Neuronal stem cell (in vitro differentiated cells): ENCODE results near the gene ZBTB20.

ENCODE experiments used
- DNase-seq: peaks from one replicate; pipeline ENCODE4 v3.0.0-alpha.2; 2013; ENCODE audit warnings: low spot score
- H2AFZ ChIP-seq: one replicate; pipeline ENCODE4 v1.6.1; 2013; ENCODE audit warnings: mild to moderate bottlenecking, low read length, inconsistent platforms
- H2AK5ac ChIP-seq: 2 replicates; pipeline ENCODE4 v1.6.1; 2013; ENCODE audit warnings: low read depth, mild to moderate bottlenecking, inconsistent platforms, low read length, moderate library complexity, mixed read lengths
- H2BK120ac ChIP-seq: 2 replicates; pipeline ENCODE4 v1.6.1; 2013; ENCODE audit warnings: low read depth, mild to moderate bottlenecking, inconsistent platforms, low read length, moderate library complexity, mixed read lengths
- H2BK12ac ChIP-seq: one replicate; pipeline ENCODE4 v1.6.1; 2013; ENCODE audit warnings: low read length, inconsistent platforms
- H2BK15ac ChIP-seq: 2 replicates; pipeline ENCODE4 v1.6.1; 2013; ENCODE audit warnings: mild to moderate bottlenecking, low read length, inconsistent platforms, mixed read lengths
- H2BK5ac ChIP-seq: one replicate; pipeline ENCODE4 v1.6.1; 2013; ENCODE audit warnings: inconsistent platforms, mild to moderate bottlenecking, low read length, moderate library complexity
- H3K14ac ChIP-seq: one replicate; pipeline ENCODE4 v1.6.1; 2013; ENCODE audit warnings: low read length, inconsistent platforms
- H3K18ac ChIP-seq: 2 replicates; pipeline ENCODE4 v1.6.1; 2013; ENCODE audit warnings: low read length, inconsistent platforms
- H3K23ac ChIP-seq: 2 replicates; pipeline ENCODE4 v1.6.1; 2013; ENCODE audit warnings: low read depth, mild to moderate bottlenecking, mixed read lengths, low read length, inconsistent platforms; ENCODE audit not compliant: poor library complexity
- H3K27ac ChIP-seq: replicated peaks from 3 replicates; pipeline ENCODE4 v1.5.1; 2013; ENCODE audit warnings: low read length, inconsistent platforms
- H3K27me3 ChIP-seq, 3 experiments: 2 replicates each; pipeline ENCODE4 v1.6.1; 2013; ENCODE audit warnings: low read length in 3 of 3, mild to moderate bottlenecking in 2 of 3, inconsistent platforms in 1 of 3, low read depth in 1 of 3, mixed read lengths in 1 of 3, moderate library complexity in 1 of 3; ENCODE audit not compliant: control insufficient read depth in 3 of 3, insufficient read depth in 3 of 3
- H3K36me3 ChIP-seq, 2 donors: replicated peaks in 1 of 2; 2 replicates each; pipeline ENCODE4 v1.6.1; 2013; ENCODE audit warnings: low read length in 2 of 2; ENCODE audit not compliant: control insufficient read depth in 2 of 2, insufficient read depth in 2 of 2
- H3K4ac ChIP-seq: 2 replicates; pipeline ENCODE4 v1.6.1; 2013; ENCODE audit warnings: inconsistent platforms, mild to moderate bottlenecking, low read length, moderate library complexity
- H3K4me1 ChIP-seq, 2 donors: 1 replicate in 1 of 2; 2 replicates in 1 of 2; pipeline ENCODE4 v1.6.1; 2013; ENCODE audit warnings: low read length in 2 of 2, low read depth in 1 of 2; ENCODE audit not compliant: control insufficient read depth in 2 of 2, insufficient read depth in 1 of 2
- H3K4me2 ChIP-seq: one replicate; pipeline ENCODE4 v1.6.1; 2013; ENCODE audit warnings: mild to moderate bottlenecking, low read length, inconsistent platforms; ENCODE audit not compliant: insufficient read depth, poor library complexity, severe bottlenecking
- H3K4me3 ChIP-seq, 2 donors: 2 replicates each; pipeline ENCODE4 v1.5.1; 2013; ENCODE audit warnings: low read length in 2 of 2, mild to moderate bottlenecking in 2 of 2, inconsistent platforms in 1 of 2, moderate library complexity in 1 of 2
- H3K79me1 ChIP-seq: one replicate; pipeline ENCODE4 v1.6.1; 2013; ENCODE audit warnings: low read depth, mild to moderate bottlenecking, inconsistent platforms, low read length, moderate library complexity
- H3K9ac ChIP-seq: one replicate; pipeline ENCODE4 v1.6.1; 2013; ENCODE audit warnings: mild to moderate bottlenecking, low read depth, low read length, inconsistent platforms; ENCODE audit not compliant: poor library complexity
- H3K9me3 ChIP-seq, 2 donors: replicated peaks in 1 of 2; 2 replicates each; pipeline versions ENCODE3 to v1.6.1; 2013; ENCODE audit warnings: low read length in 2 of 2, mild to moderate bottlenecking in 2 of 2, inconsistent platforms in 1 of 2, low read depth in 1 of 2, mixed read lengths in 1 of 2, moderate library complexity in 1 of 2; ENCODE audit not compliant: control insufficient read depth in 2 of 2, insufficient read depth in 1 of 2
- H4K8ac ChIP-seq: one replicate; pipeline ENCODE4 v1.6.1; 2013; ENCODE audit warnings: low read depth, mild to moderate bottlenecking, inconsistent platforms, low read length, moderate library complexity
- H4K91ac ChIP-seq: one replicate; pipeline ENCODE4 v1.6.1; 2013; ENCODE audit warnings: low read length, low read depth, mild to moderate bottlenecking, inconsistent platforms; ENCODE audit not compliant: poor library complexity
- WGBS, 2 donors: extraction: QIAGEN DNeasy Blood & Tissue Kit; methylation state at CpG; one replicate each; pipeline ENCODE4 v1.1.7; 2013; ENCODE audit warnings: missing lambda C conversion rate in 2 of 2, mixed read lengths in 1 of 2; ENCODE audit not compliant: insufficient read length in 2 of 2, insufficient replicate concordance in 1 of 2; ENCODE audit errors: extremely low coverage in 2 of 2; 5-methylcytosine and 5-hydroxymethylcytosine counted together

The ZBTB20 gene

DNA sequence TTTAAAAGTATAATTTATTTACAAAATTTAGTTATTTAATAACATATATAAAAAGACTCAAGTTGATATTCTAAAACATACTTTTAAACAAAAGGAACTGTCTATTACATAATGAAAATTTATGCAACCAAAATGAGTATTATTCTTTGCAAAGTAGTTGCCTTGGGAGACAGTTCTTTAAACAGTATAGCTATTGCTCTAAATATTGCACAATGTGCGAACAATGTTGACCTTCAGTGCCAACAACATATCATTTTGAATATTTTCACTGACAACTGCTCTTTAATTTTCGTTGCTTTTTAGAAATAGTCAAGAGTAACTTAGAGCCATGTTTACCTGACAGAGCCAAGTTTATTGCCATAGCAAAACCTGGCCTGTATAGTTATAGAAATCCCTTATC lies 124.9 kb downstream of the ZBTB20 start:
- no peak for DNase-seq
- Histone ChIP-seq H3K27ac (no peak overlapping the region), H3K14ac (no peak overlapping the region), H2BK120ac (no peak overlapping the region), H2BK12ac (no peak overlapping the region), H3K79me1 (no peaks in the 10 kb centered on the region), H3K18ac (no peak overlapping the region), H3K4me2 (no peak overlapping the region), H3K4me3 (no peak overlapping the region), H3K4ac (no peak overlapping the region), H2BK15ac (no peak overlapping the region), H3K9me3 (no peaks in the 10 kb centered on the region), H3K27me3 (no peaks in the 10 kb centered on the region), H4K8ac (no peak overlapping the region), H2BK5ac (no peak overlapping the region), H3K23ac (no peak overlapping the region), H3K9ac (no peak overlapping the region), H2AK5ac (no peak overlapping the region), H4K91ac (no peak overlapping the region), H2AFZ (no peak overlapping the region), H3K36me3 (no peaks in the 10 kb centered on the region), H3K4me1 (peaks cover 0 to 4% of the 10 kb centered on the region in 2 donors)
- whole genome bisulfite sequencing, 2 donors: no CpG with 5 or more reads among the region's 2 CpGs

DNA sequence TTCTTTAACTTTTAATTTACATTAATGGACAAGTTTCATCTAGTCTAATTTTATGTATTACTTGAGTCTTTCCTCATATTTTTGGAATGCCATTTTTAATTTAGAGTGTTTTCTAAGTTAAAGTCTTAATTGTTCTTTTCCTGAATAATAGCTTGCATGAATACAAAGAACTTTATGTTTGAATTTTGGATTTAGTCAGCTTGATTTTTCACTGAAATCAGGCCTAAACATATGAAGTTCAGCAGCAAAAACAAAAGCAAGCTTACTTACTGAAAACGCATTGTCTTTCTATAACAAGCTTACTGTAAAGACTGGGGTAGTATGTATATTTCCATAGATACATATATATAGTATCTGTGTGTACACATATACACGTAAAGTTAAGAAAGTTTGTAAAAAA lies 126.0 kb downstream of the ZBTB20 start:
- Histone ChIP-seq H3K4me2 (no peak overlapping the region), H3K36me3 (no peaks in the 10 kb centered on the region), H3K79me1 (no peaks in the 10 kb centered on the region), H2AFZ (no peak overlapping the region), H4K8ac (no peak overlapping the region), H3K9me3 (peaks cover 0 to 4% of the 10 kb centered on the region in 2 donors), H3K27ac (no peak overlapping the region), H2AK5ac (no peak overlapping the region), H4K91ac (no peak overlapping the region), H3K18ac (no peak overlapping the region), H3K4me3 (no peak overlapping the region), H3K4me1 (peaks cover 0 to 4% of the 10 kb centered on the region in 2 donors), H3K9ac (no peak overlapping the region), H2BK15ac (no peak overlapping the region), H3K23ac (no peak overlapping the region), H3K14ac (no peak overlapping the region), H3K27me3 (no peaks in the 10 kb centered on the region), H2BK120ac (no peak overlapping the region), H3K4ac (no peak overlapping the region), H2BK5ac (no peak overlapping the region), H2BK12ac (no peak overlapping the region)
- no peak for DNase-seq
- no CpG with 5 or more reads among the region's 2 CpGs for WGBS, 2 donors

DNA sequence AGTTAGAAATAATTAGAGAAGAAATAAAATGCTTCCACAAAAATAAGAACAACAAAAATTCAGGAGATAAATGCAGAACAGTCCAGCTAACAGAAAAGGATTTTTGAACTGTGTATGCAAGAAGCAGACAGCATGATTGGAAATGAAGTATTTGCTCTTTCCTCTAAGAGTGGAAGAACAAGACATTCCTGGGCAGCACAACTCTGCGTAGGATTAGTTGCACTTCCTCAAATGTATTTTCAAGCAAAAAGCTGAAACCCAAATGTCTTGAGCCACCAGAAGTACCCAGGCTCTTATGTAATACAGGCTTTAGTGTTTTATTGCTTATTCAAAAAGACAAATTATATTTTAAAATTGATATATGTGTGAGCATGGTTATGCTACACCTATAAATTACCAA lies 127.2 kb downstream of the ZBTB20 start:
- DNase-seq: no peak
- Histone ChIP-seq H2BK5ac (no peak overlapping the region), H3K14ac (no peak overlapping the region), H2AK5ac (no peak overlapping the region), H4K91ac (no peak overlapping the region), H2BK120ac (no peak overlapping the region), H3K23ac (no peak overlapping the region), H3K4ac (no peak overlapping the region), H3K4me3 (no peak overlapping the region), H3K4me1 (peaks cover 0 to 4% of the 10 kb centered on the region in 2 donors), H3K27ac (no peak overlapping the region), H2AFZ (no peak overlapping the region), H3K9me3 (peaks cover 0 to 4% of the 10 kb centered on the region in 2 donors), H2BK15ac (no peak overlapping the region), H3K27me3 (no peaks in the 10 kb centered on the region), H3K4me2 (no peak overlapping the region), H2BK12ac (no peak overlapping the region), H3K18ac (no peak overlapping the region), H3K9ac (no peak overlapping the region), H3K36me3 (no peaks in the 10 kb centered on the region), H3K79me1 (no peaks in the 10 kb centered on the region), H4K8ac (no peak overlapping the region)
- no CpG with 5 or more reads among the region's 1 CpG for WGBS, 2 donors

DNA sequence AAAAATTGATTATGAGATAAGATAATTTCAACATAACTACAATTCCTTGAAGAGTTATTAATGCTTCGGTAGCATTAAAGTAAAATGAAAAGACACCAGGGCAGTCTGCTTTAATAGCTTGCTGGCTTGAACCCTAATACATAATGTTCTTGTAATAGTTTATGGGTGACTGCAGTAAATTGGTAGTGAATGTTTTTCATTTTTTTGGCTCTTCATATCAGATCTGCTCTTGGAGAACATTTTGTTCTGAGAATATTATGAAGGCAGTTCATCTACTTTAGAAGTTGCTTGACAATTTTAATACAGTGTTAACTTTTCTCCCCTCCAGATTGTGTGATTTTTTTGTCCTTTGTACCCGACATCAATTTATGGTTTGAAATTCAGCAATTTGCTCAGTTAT lies 128.4 kb downstream of the ZBTB20 start:
- Histone ChIP-seq H2BK15ac (no peak overlapping the region), H3K4me3 (no peak overlapping the region), H3K36me3 (no peaks in the 10 kb centered on the region), H3K9ac (no peak overlapping the region), H3K4me2 (no peak overlapping the region), H3K9me3 (peaks cover 0 to 4% of the 10 kb centered on the region in 2 donors), H2AFZ (no peak overlapping the region), H4K91ac (no peak overlapping the region), H3K18ac (no peak overlapping the region), H3K79me1 (no peaks in the 10 kb centered on the region), H3K27ac (no peak overlapping the region), H3K4me1 (peaks cover 0 to 4% of the 10 kb centered on the region in 2 donors), H2BK120ac (no peak overlapping the region), H2BK5ac (no peak overlapping the region), H4K8ac (no peak overlapping the region), H3K23ac (no peak overlapping the region), H2AK5ac (no peak overlapping the region), H2BK12ac (no peak overlapping the region), H3K27me3 (no peaks in the 10 kb centered on the region), H3K14ac (no peak overlapping the region), H3K4ac (no peak overlapping the region)
- no CpG with 5 or more reads among the region's 2 CpGs for WGBS, 2 donors
- no peak for DNase-seq
